ENCODE data around the gene TCF3. TPM values are rescaled to one million over a fixed set of nuclear protein-coding genes. Genes with fewer than 3 reads are reported as not detected.

TCF3 gene
- total and polyA plus RNA-seq, 2 donors (not counting 3 experiments of a cell fraction or from before 2014, with no cell fraction given) = 147 to 193 TPM

DNA sequence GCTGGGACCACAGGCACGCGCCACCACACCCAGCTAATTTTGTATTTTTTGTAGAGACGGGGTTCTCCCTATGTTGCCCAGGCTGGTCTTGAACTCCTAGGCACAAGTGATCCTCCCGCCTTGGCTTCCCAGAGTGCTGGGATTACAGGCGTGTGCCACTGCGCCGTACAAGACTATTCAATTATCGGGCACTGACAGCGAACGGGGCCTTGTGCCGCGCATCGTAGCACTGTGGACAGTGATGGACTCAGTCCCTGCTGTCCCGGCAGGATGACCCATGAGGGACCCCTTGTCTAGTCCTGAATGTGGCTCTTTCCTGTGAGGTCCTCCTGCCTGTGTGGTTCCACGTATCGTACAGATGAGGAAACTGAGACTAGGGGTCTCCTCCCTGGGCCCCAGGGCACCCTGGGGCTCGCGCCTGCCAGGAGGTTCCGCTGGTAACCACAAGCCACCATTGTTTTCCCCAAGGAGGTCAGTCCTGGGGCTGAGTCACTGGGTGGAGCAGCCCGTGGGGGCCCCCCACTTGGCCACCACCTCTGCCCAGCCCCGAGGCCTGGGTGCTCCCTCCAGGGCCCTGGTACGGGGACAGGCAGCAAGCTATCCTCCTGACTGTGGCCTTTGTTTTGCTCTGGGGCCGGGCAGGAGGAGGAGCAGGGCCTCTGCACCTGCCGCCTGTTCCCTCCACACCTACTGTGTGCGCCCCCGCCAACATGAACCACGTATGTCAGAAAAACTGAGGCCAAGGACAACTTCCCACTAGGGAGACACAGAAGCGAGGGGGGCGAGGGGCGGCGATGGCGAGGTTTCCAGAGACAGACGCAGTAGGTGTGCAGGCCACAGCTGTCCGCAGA lies 2.9 kb upstream of the TCF3 start:
- TF ChIP-seq EZH2 (IDR thresholded peaks at IDR 0.05; ENCODE audit: borderline replicate concordance, low read depth, low read length, severe bottlenecking) (no peak), GATA2 (IDR thresholded peaks at IDR 0.05; ENCODE audit: insufficient read depth, insufficient read length, low read depth, low read length) (no peak), JUN (IDR thresholded peaks at IDR 0.05; ENCODE audit: borderline replicate concordance, insufficient read depth, insufficient read length, low read depth) (no peak)
- Histone ChIP-seq H3K4me3 (replicated peaks in 1 of 3; ENCODE audit: insufficient read depth in 1 of 3, low read depth in 1 of 3, low read length in 3 of 3) (no peak overlapping the region), H2AFZ (ENCODE audit: low read depth, low read length) (no peak overlapping the region), H3K9me3 (replicated peaks; ENCODE audit: control insufficient read depth, insufficient read depth, low read length) (no peaks in the 10 kb centered on the region), H3K9ac (replicated peaks; ENCODE audit: extremely low read depth, insufficient read depth, low read length) (no peak overlapping the region), H3K4me2 (ENCODE audit: insufficient read depth, low read length) (no peak overlapping the region), H3K9me1 (replicated peaks; ENCODE audit: control insufficient read depth, extremely low read depth, insufficient read depth, low read length) (no peaks in the 10 kb centered on the region), H3K79me2 (ENCODE audit: control insufficient read depth, insufficient read depth, low read length) (peaks cover 12% of the 10 kb centered on the region), H3K27me3 (ENCODE audit: control insufficient read depth in 2 of 2, insufficient read depth in 2 of 2, low read length in 2 of 2) (no peaks in the 10 kb centered on the region), H3K36me3 (ENCODE audit: control insufficient read depth in 2 of 2, extremely low read depth in 1 of 2, insufficient read depth in 2 of 2, low read length in 2 of 2) (no peaks in the 10 kb centered on the region), H4K20me1 (replicated peaks; ENCODE audit: control insufficient read depth, extremely low read depth, insufficient read depth, low read length) (no peaks in the 10 kb centered on the region), H3K4me1 (ENCODE audit: control insufficient read depth, extremely low read depth, insufficient read depth, low read length) (peaks cover under 1% of the 10 kb centered on the region), H3K27ac (ENCODE audit: insufficient read depth, low read depth, low read length) (no peak overlapping the region)
- CTCF ChIA-PET = interaction anchor here (1.5 to 2.0 kb wide), 2 partner anchors 17 kb away, joined by 7 to 10 read pairs; no protein-coding TSS in a partner anchor
- POLR2A ChIA-PET = interaction anchor here (0.6 kb wide), 1 partner anchor 14 kb away, joined by 4 read pairs; no protein-coding TSS in a partner anchor
- DNase-seq (ENCODE audit: low read depth, low spot score) (no peak), FAIRE-seq (no peak)
- intact Hi-C loops (cut with micrococcal nuclease) = no loop called here
- dilution Hi-C loops (cut with MboI; ENCODE audit: extremely low pct_ligation_motif_present, low sequenced_read_pairs) = no loop called here
- BruUV-seq (replicated peaks) = no TSS peak

DNA sequence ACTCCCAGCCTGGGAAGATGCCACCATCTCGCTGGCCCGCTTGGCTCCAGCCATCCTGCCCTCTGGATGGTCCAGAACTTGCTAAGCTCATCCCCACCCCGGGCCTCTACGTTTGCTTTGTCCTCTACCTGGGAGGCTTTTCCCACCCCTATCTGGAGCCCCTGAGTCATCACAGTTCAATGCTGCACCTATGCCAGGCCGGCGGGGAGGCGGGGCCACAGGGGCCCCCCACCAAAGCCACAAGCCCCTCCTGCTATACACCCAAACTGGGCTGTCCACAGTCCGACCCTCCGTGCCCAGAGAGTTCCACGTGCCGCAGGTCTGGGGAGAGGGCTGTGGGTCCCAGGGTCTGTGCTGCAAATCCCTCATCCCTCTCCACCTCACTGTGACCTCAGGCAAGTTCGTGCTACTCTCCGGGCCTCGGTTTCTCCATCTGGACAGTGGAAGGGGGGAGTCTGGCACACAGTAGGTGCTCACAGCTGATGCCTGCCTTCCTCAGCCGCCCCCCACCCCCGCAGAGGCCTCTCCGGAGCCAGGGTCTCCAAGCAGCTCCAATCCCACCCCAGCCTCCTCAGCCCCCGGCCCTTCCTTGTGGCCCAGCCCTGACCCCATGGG lies 1.9 kb upstream of the TCF3 start:
- intact Hi-C loops (cut with micrococcal nuclease) (no loop called here), dilution Hi-C loops (cut with MboI; ENCODE audit: extremely low pct_ligation_motif_present, low sequenced_read_pairs) (no loop called here)
- ChIA-PET CTCF (interaction anchor here (1.0 to 1.5 kb wide), 2 partner anchors 18 to 109 kb away, joined by 3 to 7 read pairs; no protein-coding TSS in a partner anchor), POLR2A (no interaction called here)
- Histone ChIP-seq H3K79me2 (ENCODE audit: control insufficient read depth, insufficient read depth, low read length) (peaks cover 23% of the 10 kb centered on the region), H2AFZ (ENCODE audit: low read depth, low read length) (no peak overlapping the region), H3K9me1 (replicated peaks; ENCODE audit: control insufficient read depth, extremely low read depth, insufficient read depth, low read length) (no peaks in the 10 kb centered on the region), H3K36me3 (ENCODE audit: control insufficient read depth in 2 of 2, extremely low read depth in 1 of 2, insufficient read depth in 2 of 2, low read length in 2 of 2) (peaks cover 0 to 2% of the 10 kb centered on the region in 2 experiments), H4K20me1 (replicated peaks; ENCODE audit: control insufficient read depth, extremely low read depth, insufficient read depth, low read length) (no peaks in the 10 kb centered on the region), H3K27ac (ENCODE audit: insufficient read depth, low read depth, low read length) (no peak overlapping the region), H3K4me3 (replicated peaks in 1 of 3; ENCODE audit: insufficient read depth in 1 of 3, low read depth in 1 of 3, low read length in 3 of 3) (no peak overlapping the region), H3K4me2 (ENCODE audit: insufficient read depth, low read length) (no peak overlapping the region), H3K9me3 (replicated peaks; ENCODE audit: control insufficient read depth, insufficient read depth, low read length) (no peaks in the 10 kb centered on the region), H3K27me3 (ENCODE audit: control insufficient read depth in 2 of 2, insufficient read depth in 2 of 2, low read length in 2 of 2) (no peaks in the 10 kb centered on the region), H3K9ac (replicated peaks; ENCODE audit: extremely low read depth, insufficient read depth, low read length) (no peak overlapping the region), H3K4me1 (ENCODE audit: control insufficient read depth, extremely low read depth, insufficient read depth, low read length) (peaks cover 2% of the 10 kb centered on the region)
- no TSS peak for BruUV-seq (replicated peaks)
- DNase-seq (ENCODE audit: low read depth, low spot score) (no peak), FAIRE-seq (no peak)
- TF ChIP-seq FOS (IDR thresholded peaks at IDR 0.05; ENCODE audit: borderline replicate concordance, insufficient read depth, low read length) (no peak), JUN (IDR thresholded peaks at IDR 0.05; ENCODE audit: borderline replicate concordance, insufficient read depth, insufficient read length, low read depth) (no peak), GATA2 (IDR thresholded peaks at IDR 0.05; ENCODE audit: insufficient read depth, insufficient read length, low read depth, low read length) (no peak), EZH2 (IDR thresholded peaks at IDR 0.05; ENCODE audit: borderline replicate concordance, low read depth, low read length, severe bottlenecking) (no peak), POLR2AphosphoS5 (IDR thresholded peaks at IDR 0.05; ENCODE audit: insufficient read depth, low read depth, low read length) (no peak), MYC (IDR thresholded peaks at IDR 0.05; ENCODE audit: low read depth, low read length) (no peak), POLR2A (IDR thresholded peaks at IDR 0.05; ENCODE audit: low read depth, low read length) (no peak)
- TF ChIP-seq, protein P1, sequence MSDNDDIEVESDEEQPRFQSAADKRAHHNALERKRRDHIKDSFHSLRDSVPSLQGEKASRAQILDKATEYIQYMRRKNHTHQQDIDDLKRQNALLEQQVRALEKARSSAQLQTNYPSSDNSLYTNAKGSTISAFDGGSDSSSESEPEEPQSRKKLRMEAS (IDR thresholded peaks at IDR 0.05; ENCODE audit: insufficient read depth, insufficient read length) = no peak
- TF ChIP-seq, protein P2, sequence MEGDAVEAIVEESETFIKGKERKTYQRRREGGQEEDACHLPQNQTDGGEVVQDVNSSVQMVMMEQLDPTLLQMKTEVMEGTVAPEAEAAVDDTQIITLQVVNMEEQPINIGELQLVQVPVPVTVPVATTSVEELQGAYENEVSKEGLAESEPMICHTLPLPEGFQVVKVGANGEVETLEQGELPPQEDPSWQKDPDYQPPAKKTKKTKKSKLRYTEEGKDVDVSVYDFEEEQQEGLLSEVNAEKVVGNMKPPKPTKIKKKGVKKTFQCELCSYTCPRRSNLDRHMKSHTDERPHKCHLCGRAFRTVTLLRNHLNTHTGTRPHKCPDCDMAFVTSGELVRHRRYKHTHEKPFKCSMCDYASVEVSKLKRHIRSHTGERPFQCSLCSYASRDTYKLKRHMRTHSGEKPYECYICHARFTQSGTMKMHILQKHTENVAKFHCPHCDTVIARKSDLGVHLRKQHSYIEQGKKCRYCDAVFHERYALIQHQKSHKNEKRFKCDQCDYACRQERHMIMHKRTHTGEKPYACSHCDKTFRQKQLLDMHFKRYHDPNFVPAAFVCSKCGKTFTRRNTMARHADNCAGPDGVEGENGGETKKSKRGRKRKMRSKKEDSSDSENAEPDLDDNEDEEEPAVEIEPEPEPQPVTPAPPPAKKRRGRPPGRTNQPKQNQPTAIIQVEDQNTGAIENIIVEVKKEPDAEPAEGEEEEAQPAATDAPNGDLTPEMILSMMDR (IDR thresholded peaks at IDR 0.05; ENCODE audit: extremely low read depth in 1 of 2, insufficient read depth in 1 of 2, low read depth in 1 of 2, low read length in 2 of 2) = no peak
